ENCODE results near the gene BRPF1. TPM values are rescaled to one million over a fixed set of nuclear protein-coding genes. Genes with fewer than 3 reads are reported as not detected.

BRPF1 gene
- total RNA-seq, 1 experiment from 2014 or later, result 23.6 TPM

- POLR2A ChIA-PET, result no interaction called here
- peaks cover 0 to 3% of the 10 kb centered on the region in 2 experiments; a peak in 1 of 4 replicates for H3K36me3 ChIP-seq (ENCODE audit: control insufficient read depth in 1 of 2, insufficient read depth in 2 of 2, low read length in 2 of 2)
- H3K4me2 ChIP-seq (ENCODE audit: low read length), result no peak overlapping the region
- no peaks in the 10 kb centered on the region for H3K9me2 ChIP-seq (ENCODE audit: insufficient read depth)
- no peaks in the 10 kb centered on the region for H3K27me3 ChIP-seq (ENCODE audit: insufficient read depth, low read length)
- H3K9ac ChIP-seq (ENCODE audit: low read length), result no peak overlapping the region
- H3K4me3 ChIP-seq (replicated peaks in 1 of 2; ENCODE audit: low read depth in 1 of 2, low read length in 2 of 2), result no peak overlapping the region
- RAD21 ChIA-PET (ENCODE audit: low non-redundant PET in 1 of 2, low total read pairs in 2 of 2, uncharacterized antibody in 2 of 2, unreplicated experiment in 2 of 2), result no interaction called here
- H3K27ac ChIP-seq (ENCODE audit: low read depth, low read length), result no peak overlapping the region
- no TSS peak for BruUV-seq (replicated peaks)
- no peak for DNase-seq (ENCODE audit: low read depth, low spot score)
- no peaks in the 10 kb centered on the region for H3K79me2 ChIP-seq (ENCODE audit: insufficient read depth, low read length)
- TF ChIP-seq EZH2 (IDR thresholded peaks at IDR 0.05) (no peak), SP1 (IDR thresholded peaks at IDR 0.05; ENCODE audit: low read depth) (no peak), SIN3A (IDR thresholded peaks at IDR 0.05; ENCODE audit: low read depth) (no peak), FOSL1 (IDR thresholded peaks at IDR 0.05; ENCODE audit: low read depth) (no peak), MAX (IDR thresholded peaks at IDR 0.05) (no peak), POLR2AphosphoS5 (IDR thresholded peaks at IDR 0.05; ENCODE audit: low read depth, low read length) (no peak), EGR1 (IDR thresholded peaks at IDR 0.05; ENCODE audit: low read depth) (no peak), JUND (IDR thresholded peaks at IDR 0.05) (no peak), EZH2phosphoT487 (IDR thresholded peaks at IDR 0.05; ENCODE audit: borderline replicate concordance) (no peak), CEBPB (IDR thresholded peaks at IDR 0.05; ENCODE audit: low read depth) (no peak), YY1 (IDR thresholded peaks at IDR 0.05; ENCODE audit: extremely low read depth, insufficient replicate concordance, low read depth, low read length) (no peak), REST (IDR thresholded peaks at IDR 0.05; ENCODE audit: low read depth) (no peak), POLR2A (IDR thresholded peaks at IDR 0.05; ENCODE audit: borderline replicate concordance, extremely low read depth, insufficient read depth, insufficient read length) (no peak)
- no peaks in the 10 kb centered on the region for H4K20me1 ChIP-seq (ENCODE audit: insufficient read depth)
- no peak overlapping the region for H2AFZ ChIP-seq (ENCODE audit: low read depth, low read length, poor library complexity, severe bottlenecking)
- no peak for ATAC-seq
- intact Hi-C loops (cut with micrococcal nuclease), result no loop called here
- H3K9me3 ChIP-seq (ENCODE audit: control insufficient read depth in 1 of 2, insufficient read depth in 1 of 2, low read depth in 1 of 2, low read length in 2 of 2), result no peaks in the 10 kb centered on the region
- CTCF ChIA-PET, result no interaction called here
- peaks cover 0 to 9% of the 10 kb centered on the region in 2 experiments; a peak in 2 of 4 replicates for H3K4me1 ChIP-seq (ENCODE audit: control insufficient read depth in 1 of 2, insufficient read depth in 2 of 2, low read length in 2 of 2)
Observed at GRCh38 chr3:9701711-9702110, 29.8 kb upstream of the BRPF1 start.
